ENCODE measurements around the gene OAS3. TPM values are rescaled to one million over a fixed set of nuclear protein-coding genes. Genes with fewer than 3 reads are reported as not detected.

Gene OAS3
- 20.1 TPM for total RNA-seq

DNA sequence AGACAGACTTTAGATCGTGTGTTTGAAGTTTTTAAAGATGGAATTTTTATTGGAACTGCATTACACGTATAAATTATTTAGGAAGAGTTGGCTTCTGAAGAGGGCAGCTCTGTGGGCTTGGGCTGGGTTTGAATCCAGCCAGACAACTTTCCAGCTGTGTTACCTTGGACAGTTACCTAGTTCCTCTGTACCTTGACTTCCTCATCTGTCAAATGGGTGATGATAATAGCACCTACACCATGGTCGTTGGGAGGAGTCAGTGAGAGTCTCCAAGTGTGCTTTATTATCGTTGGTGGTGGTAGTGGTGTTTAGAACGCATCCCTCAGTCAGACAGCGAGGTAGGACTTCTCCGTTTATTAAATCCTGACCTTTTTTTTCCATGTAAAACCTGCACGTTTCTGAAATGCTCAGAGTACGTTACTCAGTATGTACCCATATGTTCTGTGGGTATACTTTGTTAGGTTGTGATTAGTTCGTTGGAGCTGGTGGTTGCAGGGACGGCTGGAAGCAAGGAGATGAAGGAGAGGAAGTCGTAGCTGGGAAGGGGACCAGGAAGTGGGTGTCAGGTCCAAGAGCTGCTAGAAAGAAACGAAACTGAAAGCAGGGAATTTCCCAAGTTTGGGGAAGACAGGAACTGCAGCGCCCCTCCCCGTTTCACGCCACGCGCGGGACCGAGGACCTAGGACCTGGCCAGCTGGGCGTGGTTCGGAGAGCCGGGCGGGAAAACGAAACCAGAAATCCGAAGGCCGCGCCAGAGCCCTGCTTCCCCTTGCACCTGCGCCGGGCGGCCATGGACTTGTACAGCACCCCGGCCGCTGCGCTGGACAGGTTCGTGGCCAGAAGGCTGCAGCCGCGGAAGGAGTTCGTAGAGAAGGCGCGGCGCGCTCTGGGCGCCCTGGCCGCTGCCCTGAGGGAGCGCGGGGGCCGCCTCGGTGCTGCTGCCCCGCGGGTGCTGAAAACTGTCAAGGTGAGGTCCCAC, at the start of gene OAS3:
TSS of gene OAS3 (plus strand) at position 734 of the 979 bp plus-strand sequence. CDS start at position 791, 57 bp downstream.
- H3K27ac ChIP-seq: peak within 1 kb of the TSS; percentile 86
- peak; percentile 91 to 94 for DNase-seq (ENCODE audit: extremely low spot score in 2 of 2)
- intact Hi-C loops (cut with DNase I): no loop called here
- H3K4me1 ChIP-seq: peaks cover 18% of the 10 kb centered on the region
- H3K36me3 ChIP-seq: no peaks in the 10 kb centered on the region
- no peak for TF ChIP-seq CTCF (IDR thresholded peaks at IDR 0.05)
- no peak for TF ChIP-seq POLR2A (IDR thresholded peaks at IDR 0.05)
- peak; percentile 60 to 76 for TF ChIP-seq POLR2AphosphoS5 (IDR thresholded peaks at IDR 0.05; ENCODE audit: insufficient read depth in 1 of 2, low read depth in 1 of 2)
- H3K4me3 ChIP-seq: peak within 1 kb of the TSS; percentile 71 to 83
- no peaks in the 10 kb centered on the region for H3K27me3 ChIP-seq
- H3K9me3 ChIP-seq: no peaks in the 10 kb centered on the region

- no peaks in the 10 kb centered on the region for H3K9me3 ChIP-seq
- no peak for DNase-seq (ENCODE audit: extremely low spot score in 2 of 2)
- H3K4me1 ChIP-seq: no peaks in the 10 kb centered on the region
- no peak for TF ChIP-seq CTCF (IDR thresholded peaks at IDR 0.05)
- no peak for TF ChIP-seq POLR2A (IDR thresholded peaks at IDR 0.05)
- no peak for TF ChIP-seq POLR2AphosphoS5 (IDR thresholded peaks at IDR 0.05; ENCODE audit: insufficient read depth in 1 of 2, low read depth in 1 of 2)
- no peaks in the 10 kb centered on the region for H3K36me3 ChIP-seq
- H3K4me3 ChIP-seq: no peak overlapping the region
- no peaks in the 10 kb centered on the region for H3K27me3 ChIP-seq
- H3K27ac ChIP-seq: no peak overlapping the region
- intact Hi-C loops (cut with DNase I): no loop called here
Measured at GRCh38 chr12:112891093-112892024, 46.9 kb upstream of the OAS3 start.

DNA sequence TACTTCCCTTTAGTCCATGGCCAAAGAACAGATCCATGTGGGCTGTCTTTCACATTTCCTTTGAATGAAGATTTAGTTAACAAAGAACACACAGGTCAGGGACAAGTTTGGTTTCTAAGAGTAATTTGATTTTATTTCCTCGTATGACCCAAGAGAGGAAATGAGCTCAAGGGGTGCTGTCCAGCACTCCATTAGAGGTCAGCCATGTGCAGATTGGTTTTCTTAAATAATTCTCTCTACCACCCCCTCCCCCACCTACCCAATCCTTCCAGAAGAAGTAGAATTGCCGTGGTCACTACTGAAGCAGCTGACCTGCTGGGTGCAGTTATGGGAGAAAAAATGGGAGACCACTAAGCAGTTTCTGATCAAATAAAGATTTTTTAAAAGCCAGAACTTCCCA, 45.4 kb upstream of the OAS3 start:
- H3K27me3 ChIP-seq: no peaks in the 10 kb centered on the region
- no peaks in the 10 kb centered on the region for H3K4me1 ChIP-seq
- TF ChIP-seq POLR2A (IDR thresholded peaks at IDR 0.05) (no peak), POLR2AphosphoS5 (IDR thresholded peaks at IDR 0.05; ENCODE audit: insufficient read depth in 1 of 2, low read depth in 1 of 2) (no peak)
- DNase-seq (ENCODE audit: extremely low spot score in 2 of 2): no peak
- H3K27ac ChIP-seq: no peak overlapping the region
- no peaks in the 10 kb centered on the region for H3K9me3 ChIP-seq
- no peaks in the 10 kb centered on the region for H3K36me3 ChIP-seq
- intact Hi-C loops (cut with DNase I): no loop called here
- no peak overlapping the region for H3K4me3 ChIP-seq

- no peaks in the 10 kb centered on the region for H3K36me3 ChIP-seq
- no peaks in the 10 kb centered on the region for H3K27me3 ChIP-seq
- no peak for DNase-seq (ENCODE audit: extremely low spot score in 2 of 2)
- no peak overlapping the region for H3K27ac ChIP-seq
- no peak for TF ChIP-seq POLR2A (IDR thresholded peaks at IDR 0.05)
- TF ChIP-seq POLR2AphosphoS5 (IDR thresholded peaks at IDR 0.05; ENCODE audit: insufficient read depth in 1 of 2, low read depth in 1 of 2): no peak
- no peak for TF ChIP-seq CTCF (IDR thresholded peaks at IDR 0.05)
- no peaks in the 10 kb centered on the region for H3K9me3 ChIP-seq
- no peaks in the 10 kb centered on the region for H3K4me1 ChIP-seq
- intact Hi-C loops (cut with DNase I): no loop called here
- no peak overlapping the region for H3K4me3 ChIP-seq
Measured at GRCh38 chr12:112894128-112894527, 44.1 kb upstream of the OAS3 start.

DNA sequence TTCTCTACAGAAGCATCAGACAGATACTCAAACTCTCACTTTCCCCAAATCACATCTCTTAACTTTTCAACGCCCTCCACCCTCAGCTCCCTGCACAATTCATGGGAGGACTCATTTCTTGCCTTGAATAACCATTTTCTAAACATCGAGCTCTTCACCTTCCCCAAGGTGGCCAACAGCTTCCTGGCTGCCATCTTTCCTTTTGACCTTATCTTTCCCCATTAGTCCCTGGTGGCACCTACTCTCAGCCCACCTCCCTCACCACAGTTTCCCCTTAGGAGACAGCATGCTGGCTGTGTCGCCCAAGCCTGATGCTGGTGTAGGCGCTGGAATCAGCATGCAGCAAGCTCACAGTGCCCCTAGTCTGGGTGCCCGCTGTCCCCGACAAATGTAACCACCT, 39.9 kb upstream of the OAS3 start:
- no peaks in the 10 kb centered on the region for H3K4me1 ChIP-seq
- intact Hi-C loops (cut with DNase I): no loop called here
- peak; percentile 54 to 58 for DNase-seq (ENCODE audit: extremely low spot score in 2 of 2)
- H3K27me3 ChIP-seq: no peaks in the 10 kb centered on the region
- H3K36me3 ChIP-seq: no peaks in the 10 kb centered on the region
- no peak overlapping the region for H3K27ac ChIP-seq
- H3K9me3 ChIP-seq: no peaks in the 10 kb centered on the region
- TF ChIP-seq POLR2A (IDR thresholded peaks at IDR 0.05) (no peak), CTCF (IDR thresholded peaks at IDR 0.05) (no peak), POLR2AphosphoS5 (IDR thresholded peaks at IDR 0.05; ENCODE audit: insufficient read depth in 1 of 2, low read depth in 1 of 2) (no peak)
- H3K4me3 ChIP-seq: no peak overlapping the region
